Fibroblast of skin of right quadriceps (primary cell): Measurements from ENCODE around the gene FRMD4B.
"Not testable (repeated sequence)": the region's sequence is repeated elsewhere in the genome, so short reads cannot be mapped to it uniquely, and the experiment has no call there.

Experiments
- DNase-seq: peaks from one replicate; pipeline ENCODE4 v3.0.0-alpha.2; 2013

Gene FRMD4B

DNA sequence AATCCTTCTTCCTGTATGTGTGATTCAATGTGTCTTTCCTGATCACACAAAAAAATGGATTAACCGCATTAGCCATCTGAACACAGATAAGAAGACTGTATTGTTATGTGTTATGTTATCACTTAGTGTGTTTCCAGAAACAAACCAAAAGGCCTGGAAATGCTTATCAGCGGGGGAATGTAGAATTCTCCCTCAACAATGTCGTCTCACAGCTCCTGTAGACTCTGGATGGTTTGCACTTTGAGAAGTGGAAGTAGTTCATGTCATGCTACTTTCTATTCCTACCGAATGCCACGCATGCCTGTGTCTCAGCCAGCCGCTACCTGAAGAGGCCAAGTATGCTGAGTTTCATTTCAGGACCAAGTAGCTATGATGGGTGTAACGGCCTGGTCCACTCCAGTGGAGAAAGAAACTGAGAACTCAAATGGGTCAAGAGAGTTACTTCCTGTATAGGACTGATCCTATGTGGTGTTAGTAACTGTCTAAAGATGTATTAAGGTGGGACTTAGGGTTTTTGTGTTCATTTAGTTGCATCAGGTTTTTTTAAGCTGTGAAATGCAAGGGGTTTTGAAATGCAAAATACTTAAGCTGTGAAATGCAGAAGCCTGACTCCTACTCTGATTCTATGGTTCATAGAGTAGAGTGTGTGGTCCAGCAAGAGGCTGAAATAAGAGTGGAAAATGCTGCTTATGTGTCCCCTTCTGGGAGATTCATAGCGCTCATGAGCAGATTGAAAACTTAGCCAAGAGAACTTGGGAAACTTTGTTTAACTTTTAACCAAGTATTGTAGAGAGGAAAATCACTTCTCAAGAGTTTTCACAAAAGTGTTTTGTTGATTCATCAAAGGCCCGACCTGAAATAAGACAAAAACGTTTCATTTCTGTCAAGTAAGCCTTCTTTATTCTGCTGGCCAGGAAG is 145.0 kb downstream of the FRMD4B start:
- DNase-seq, result no peak

DNA sequence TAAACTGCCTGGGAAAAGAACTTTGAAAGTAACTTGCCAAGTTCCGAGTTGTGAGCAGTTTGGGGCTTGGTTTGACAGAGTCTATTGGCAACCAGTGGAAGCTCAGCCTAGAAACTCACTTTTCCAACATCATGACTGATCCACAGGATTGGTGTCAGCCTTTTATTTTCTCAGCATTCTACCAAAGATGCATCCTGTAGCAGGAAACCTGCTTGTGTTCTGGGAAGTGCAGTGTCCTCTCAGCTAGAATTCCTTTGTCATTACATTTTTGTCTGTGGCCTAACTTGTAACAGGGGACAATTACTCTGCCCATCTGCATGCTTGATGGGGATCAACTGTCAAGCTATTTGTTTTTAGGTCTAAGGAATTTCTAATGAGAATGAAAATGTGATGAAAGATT is 146.8 kb downstream of the FRMD4B start:
- DNase-seq, result peak; percentile 2

DNA sequence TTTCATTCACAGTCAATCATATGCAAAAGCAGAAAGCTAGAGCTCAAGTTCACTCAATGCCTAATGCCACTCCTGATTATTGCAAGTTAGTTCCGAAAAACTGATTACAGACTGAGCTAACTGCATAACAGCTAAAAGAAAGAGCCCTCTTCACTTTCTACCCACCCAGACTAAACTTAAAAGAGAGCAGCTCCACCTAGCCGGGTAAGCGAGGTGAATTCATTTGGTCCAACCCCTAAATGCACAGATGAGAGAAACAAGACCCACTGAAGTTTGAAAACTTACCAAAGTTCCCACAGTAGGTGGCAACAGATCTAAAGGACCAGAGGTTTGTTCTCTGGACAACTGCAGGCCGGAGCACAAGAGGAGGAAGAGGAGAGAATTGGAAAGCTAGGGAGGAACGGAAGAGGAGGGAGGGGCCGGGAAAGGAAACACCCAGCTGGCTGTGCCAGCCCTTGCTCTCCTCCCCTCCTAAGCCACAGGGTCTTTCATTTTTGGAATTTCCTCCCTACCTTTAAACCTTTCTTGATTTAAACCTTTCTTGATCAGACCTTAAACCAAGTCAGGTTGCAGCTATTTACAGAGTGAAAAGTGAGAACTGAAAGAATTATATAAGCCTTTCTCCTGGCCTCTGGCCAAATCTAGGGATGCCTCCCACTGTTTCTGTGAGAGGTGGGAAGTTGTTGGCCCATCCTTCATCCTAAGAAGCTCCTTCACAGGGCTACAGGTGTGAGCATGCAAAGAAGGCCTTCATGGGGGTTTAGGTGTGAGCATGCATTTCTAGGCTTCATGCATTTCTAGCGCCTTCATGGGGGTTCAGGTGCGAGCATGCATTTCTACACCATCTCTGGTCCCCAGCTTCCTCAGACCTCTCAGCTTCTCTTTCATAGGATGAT is 148.8 kb downstream of the FRMD4B start:
- DNase-seq, result no peak

DNA sequence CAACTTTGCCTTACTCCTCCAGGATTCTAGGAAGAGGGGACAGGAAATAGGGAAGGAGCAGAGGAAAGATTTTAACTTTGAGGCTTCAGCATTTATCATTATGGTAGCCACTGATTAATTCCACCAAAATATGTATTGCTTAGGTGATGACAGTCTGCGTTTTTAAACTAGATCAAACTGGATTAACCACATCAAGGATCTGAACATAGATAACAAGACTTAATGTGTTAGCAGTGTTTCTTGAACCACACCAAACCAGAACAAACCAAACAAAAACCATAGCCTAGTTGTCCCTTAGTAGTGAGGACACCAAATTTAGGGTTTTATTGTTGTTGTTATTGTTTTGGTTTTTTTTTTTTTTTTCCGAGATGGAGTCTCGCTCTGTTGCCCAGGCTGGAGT is 150.0 kb downstream of the FRMD4B start:
- no peak for DNase-seq

DNA sequence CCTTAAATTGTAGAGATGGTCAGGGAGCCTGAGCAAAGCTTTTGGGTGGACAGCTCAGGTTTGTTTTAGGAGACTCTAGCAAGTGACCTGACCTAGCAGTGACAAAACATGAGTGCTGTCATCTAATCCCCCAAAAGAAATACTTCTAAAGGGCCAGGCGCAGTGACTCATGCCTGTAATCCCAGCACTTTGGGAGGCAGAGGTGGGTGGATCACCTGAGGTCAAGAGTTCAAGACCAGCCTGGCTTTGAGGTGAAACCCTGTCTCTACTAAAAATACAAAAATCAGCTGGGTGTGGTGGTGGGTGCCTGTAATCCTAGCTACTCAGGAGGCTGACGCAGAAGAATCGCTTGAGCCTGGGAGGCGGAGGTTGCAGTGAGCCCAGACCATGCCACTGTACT is 150.7 kb downstream of the FRMD4B start:
- DNase-seq, result not testable (repeated sequence)

DNA sequence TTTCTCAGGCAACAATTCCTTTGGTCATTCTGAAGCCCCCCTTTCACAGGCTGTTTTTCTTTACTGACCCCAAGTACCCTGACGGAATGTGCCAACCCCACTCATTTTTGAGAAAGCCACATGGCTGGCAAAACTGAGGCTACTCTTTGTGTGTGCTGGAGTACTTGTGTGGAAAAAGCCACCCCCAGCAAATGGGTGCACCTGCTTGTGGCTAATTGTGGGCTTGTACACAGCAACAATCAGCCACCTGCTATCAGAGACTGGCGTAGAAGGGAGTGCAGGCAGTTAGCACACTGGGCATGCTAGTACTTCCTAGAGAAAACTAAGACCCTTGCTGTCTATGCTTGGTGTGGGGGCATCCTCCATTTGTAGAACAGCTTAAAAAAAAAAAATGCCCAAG is 153.4 kb downstream of the FRMD4B start:
- no peak for DNase-seq

DNA sequence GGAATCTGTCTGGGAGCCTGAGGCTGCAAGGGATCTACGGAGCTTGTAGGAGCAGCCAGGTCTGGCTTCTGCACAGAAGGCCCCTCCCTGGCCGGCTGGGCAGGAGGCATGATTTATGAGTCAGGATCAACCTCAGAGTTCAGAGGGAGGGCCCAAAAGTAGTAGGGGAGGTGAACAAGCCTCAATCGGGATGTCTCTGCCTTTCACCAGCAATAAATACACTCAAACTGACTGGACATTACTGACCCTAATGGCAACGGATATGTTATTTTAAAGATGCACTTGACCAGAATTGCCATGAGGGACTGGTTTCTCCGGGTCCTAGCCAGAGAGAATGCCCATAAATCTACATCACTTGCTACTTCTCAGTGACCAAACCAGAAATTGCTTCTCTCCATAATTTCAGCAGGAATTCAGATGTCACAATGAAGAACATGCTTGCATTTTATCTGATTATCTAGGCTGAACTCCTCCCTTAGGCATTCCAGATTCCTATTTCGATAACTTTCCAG is 153.9 kb downstream of the FRMD4B start:
- DNase-seq, result peak; percentile 2

DNA sequence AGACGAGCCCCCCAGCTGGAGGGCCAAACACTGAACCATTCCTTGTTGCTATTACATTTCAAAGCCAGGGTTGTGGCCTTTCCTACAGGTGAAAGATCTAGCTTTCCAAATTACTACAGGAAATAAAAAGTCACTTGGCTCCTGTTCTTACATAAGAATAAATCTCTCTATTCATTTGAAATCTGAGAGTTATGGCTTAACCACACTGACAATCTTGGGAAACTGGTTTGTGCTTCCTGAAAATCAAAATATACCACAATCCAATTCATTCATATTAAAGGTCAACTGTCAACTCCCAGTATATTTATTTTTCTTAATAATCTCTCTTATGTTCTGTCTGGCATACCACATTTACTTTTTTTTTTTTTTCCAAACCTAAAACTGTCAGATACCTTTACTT is 159.8 kb downstream of the FRMD4B start:
- no peak for DNase-seq

DNA sequence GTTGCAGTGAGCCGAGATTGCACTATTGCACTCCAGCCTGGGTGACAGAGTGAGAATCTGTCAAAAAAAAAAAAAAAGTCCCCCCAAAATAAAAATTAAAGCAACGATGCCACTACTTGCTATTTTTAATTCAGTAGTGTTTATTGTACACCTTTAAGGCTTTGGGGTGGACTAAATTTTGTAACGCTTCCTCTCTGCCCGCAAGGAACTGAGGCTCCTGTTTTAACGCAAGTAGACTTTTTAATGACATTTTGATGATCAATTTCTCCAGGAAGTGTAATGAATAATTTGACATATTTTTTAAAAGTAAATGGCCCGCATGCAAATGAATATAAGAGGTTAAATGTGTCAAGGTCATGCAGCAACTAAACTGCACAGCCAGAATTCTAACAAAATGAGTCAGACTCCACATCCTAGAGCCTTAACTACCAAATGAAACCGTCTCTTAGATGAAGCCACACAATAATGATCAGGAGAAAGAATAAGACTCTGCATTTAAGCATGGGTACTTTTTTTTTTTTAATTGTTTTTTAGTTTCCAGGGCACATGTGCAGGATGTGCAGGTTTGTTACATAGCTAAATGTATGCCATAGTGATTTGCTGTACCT is 166.7 kb downstream of the FRMD4B start:
- no peak for DNase-seq

DNA sequence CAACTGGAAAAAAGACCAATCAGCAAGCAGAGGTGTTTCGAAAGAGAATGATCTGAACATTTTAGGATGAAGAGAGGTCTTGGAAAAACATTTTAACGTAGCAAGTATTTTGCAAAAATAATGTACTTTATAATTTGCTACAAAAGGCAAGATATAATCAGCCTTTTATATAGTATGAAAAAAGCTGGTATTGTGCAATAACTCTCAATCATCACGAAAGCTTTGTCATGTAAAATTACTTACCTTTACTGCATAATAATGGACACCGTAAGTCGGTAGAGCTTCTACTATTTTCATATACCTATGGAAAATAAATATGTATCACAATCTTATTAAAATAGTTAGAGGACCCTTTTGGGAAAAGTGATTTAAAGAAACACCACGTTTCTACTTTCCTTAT is 167.8 kb downstream of the FRMD4B start:
- no peak for DNase-seq

DNA sequence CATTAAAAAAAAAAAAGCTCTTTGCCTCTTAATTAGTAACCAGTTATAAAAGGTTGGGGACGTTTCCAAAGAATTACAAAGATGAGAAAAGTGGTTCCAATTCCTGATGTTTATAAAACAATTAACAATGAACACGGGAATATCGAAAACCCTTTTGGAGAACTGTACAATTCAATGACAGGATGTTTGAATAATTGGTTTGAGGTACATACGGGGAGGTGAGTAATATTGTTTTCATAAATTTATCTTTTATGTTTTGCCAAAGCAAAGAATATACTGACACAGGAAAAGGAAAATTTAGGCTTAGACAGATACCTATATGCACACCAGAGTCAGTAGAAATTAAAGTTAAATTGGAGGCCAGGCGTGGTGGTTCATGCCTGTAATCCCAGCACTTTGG is 168.9 kb downstream of the FRMD4B start:
- no peak for DNase-seq

DNA sequence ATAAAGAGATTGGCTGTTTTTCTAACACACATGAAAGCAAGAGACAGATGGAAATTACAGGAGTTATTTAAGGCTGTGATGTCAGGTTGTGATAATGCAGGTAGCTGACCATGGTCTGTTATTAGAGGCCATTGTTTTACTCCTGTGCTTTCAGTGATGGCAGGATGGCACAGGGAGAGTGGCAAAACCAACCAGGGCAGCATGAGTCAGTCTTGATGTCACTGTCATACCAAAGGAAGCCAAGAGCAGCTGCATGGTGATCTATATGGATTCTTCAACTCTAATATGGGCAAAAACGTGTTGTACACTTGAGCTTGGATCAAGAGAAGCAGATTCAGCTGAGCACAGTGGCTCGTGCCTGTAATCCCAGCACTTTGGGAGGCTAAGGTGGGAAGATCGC is 171.6 kb downstream of the FRMD4B start:
- DNase-seq, result no peak

DNA sequence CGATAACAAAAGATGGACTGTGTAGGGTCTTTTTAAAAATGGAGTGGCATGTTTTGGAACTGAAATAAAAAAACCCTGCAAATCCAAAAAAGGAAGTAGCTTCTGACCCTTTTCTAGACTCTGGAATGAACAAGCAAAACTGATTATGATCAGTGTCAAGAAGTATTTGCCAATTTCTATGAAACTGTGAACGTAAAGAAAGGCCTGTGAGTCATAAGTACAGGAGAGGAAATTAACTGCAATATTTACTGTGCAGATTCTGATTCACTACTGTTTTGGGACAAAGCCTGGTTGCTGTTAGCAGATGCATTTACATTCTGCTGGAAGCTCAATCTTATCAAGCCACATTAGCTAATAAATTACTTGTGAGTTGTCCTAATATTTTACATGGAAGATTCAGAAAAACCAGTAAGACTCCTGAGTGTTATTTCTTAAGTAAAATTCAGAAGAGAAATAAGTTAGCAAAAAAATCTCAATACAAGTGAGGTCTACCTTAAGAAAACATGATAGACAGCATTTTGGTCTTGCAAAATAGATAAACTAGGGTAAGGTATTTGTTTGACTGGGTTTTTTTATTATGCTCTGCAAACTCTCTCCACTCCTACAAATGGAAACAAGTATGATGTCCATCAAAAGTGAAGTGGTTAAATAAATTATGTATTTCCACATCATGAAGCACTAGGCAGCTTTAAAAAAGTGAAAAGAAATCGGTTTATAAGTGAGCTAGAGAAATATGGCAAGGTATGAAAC is 173.3 kb downstream of the FRMD4B start:
- peak; percentile 90 for DNase-seq

DNA sequence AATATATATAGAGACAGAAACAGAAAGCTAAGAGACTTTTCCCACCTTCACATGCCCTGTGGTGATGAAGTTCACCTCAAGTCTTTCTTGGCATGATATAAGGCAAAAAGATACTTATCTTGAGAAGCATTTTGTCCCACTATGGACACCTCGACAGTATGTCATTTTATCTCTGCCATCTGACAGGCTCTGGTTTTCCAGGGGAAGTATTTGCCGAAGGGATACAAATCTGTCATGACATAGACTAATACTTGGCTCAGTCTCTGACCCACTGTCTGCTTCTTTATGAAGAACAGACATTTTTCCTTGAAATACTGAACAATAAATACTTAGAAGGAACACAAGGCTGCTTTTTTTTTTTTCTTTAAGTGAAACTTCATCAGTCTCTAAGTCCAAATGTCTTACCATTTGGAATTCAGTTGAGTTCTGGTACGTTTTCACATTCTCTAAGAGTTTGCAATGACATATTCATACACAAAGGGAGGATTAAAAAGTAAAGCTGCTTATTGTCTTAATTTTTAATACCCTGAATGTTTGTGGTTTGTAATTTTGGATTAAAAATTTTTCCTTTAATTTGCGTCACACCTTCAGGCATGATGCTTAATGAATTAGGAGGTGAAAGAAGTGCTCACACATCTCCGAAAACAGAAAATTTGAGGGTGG is 175.7 kb downstream of the FRMD4B start:
- peak; percentile 18 for DNase-seq

DNA sequence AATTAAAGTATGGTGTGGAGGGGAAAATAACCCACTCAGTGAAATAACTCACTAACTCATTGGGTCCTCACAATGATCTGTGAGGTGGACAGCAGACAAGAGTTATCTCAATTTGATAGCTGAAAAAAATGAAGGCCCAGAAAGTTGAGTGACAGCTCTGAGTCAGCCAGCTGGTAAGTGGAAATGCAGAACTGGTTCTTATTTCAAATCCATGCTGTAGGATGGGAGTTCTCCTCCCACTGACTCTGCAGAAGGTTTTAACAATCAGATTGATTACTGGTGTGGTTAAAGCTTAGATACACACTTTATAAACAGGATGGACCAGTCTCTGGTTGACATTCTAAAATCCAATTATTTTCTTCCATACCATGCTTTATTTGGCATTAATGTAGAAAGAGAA is 176.5 kb downstream of the FRMD4B start:
- DNase-seq, result no peak

DNA sequence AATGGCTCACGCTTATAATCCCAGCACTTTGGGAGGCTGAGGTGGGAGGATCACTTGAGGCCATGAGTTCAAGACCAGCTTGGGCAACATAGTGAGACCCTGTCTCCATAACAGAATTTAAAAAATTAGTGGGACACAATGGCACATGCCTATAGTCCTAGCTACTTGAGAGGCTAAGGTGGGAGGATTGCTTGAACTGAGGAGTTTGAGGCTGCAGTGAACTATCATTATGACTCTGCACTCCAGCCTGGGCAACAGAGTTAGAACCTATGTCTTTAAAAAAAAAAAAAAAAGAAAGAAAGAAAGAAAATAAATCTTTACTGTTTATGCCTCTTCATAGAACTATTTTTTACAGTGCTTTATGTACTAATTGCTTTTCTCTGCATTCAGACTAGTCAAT is 178.9 kb downstream of the FRMD4B start:
- DNase-seq, result no peak

DNA sequence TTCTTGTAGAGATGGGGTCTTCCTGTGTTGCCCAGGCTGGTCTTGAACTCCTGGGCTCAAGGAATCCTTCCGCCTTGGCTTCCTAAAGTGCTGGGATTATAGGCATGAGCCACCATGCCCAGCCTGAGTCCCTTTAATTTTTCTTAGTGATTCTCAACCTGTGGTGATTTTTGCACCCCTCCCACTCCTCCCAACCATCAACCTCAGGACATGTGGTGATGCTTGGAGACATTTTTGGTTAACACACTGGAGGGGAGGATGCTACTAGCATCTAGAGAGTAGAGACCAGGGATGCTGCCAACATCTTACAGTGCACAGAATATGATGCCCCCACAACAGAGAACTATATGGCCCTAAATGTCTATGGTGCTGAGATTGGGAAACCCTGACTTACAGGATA is 180.5 kb downstream of the FRMD4B start:
- no peak for DNase-seq

DNA sequence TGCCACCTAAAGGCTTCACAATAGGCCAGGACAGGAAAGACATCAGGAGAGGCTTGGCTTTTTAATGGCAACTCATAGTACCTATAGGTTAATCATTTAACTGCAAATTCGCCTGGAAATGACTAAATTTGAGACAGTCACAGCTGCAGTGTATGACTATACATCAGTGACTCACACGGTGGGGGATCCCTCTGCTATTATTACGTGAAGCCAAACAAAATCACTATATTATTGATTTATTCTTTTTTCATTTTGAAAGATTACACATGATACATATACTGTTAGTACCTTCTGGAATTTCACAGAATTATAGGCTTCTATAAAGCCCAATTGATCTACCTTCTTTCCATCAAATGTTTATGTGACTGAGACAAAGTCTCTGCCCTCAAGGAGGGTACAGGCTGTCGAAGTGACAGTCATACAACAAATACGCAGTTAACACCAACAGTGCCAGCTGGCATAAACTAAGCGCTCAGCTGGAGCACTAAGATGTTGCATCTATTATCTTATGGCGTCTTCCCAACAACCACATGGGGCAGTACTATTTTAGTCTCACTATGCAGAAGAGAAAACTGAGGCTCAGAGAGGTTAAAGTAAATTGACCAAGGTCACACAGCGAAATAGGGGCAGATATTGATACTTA is 181.5 kb downstream of the FRMD4B start:
- peak; percentile 27 for DNase-seq

DNA sequence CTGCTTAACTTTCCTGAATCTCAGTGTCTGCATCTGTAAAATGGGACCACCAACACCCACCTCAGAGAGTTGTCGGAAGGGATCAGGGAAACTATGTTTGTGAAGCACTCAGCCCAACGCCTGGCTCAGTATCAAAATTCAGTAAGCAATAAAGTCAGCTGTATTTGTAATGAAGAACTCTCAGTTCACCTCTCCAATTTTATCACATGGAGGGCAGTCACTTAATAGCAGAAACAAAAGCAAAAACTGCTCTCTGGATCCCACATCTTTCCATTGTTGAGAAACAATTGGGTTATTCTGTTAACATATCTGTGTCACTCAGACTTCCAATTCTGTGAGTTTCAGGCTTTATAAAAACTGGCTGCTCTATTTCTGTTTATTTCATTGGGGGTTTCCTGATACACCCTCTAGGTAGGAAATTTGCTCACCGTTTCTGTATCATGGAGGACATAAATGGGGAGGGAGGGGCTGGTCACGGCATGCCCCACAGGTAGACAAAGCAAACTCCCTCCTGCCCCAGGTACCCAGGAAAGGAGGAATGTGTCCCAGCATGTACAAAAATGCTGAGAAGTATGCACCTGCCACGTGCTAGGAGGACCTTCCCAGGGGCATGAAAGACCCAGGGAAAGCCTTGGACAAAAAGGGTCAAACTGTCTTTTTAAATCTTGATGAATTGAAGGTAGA is 182.1 kb downstream of the FRMD4B start:
- no peak for DNase-seq

DNA sequence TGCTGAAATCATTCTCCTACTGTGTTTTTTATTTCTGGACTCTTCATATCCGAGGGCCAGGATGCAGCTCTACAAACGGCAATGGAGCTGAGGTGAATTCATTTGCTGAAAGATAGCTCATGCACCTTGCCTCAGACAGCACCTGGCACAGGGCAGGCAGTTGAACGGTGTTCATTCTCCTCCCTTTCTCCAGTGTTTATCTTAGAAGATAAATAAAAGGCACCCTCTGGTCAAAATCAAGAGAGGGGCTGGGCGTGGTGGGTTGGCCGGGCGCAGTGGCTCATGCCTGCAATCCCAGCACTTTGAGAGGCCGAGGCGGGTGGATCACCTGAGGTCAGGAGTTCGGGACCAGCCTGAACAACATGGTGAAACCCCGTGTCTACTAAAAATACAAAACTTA is 184.2 kb downstream of the FRMD4B start:
- DNase-seq, result no peak
